HK-2 (cell line): Measurements from ENCODE around the gene ZNF605.
A peak's percentile ranks its signal among the peaks of the same experiment; 100 is the strongest.
"Not testable (repeated sequence)": the region's sequence is repeated elsewhere in the genome, so short reads cannot be mapped to it uniquely, and the experiment has no call there.

Experiments used
- DNase-seq: peaks from one replicate; pipeline ENCODE4 v3.0.0-alpha.2; 2018; ENCODE audit not compliant: unreplicated experiment

ZNF605 gene

GRCh38 chr12:132956011-132956788, at the start of gene ZNF605:
TSS of gene ZNF605 (minus strand) at chr12:132956306. CDS start at chr12:132945635, 10,671 bp downstream.
- DNase-seq = peak; percentile 88

GRCh38 chr12:132998741-132999140, 42.6 kb upstream of the ZNF605 start:
- no peak for DNase-seq

GRCh38 chr12:132986885-132987225, 30.7 kb upstream of the ZNF605 start:
- DNase-seq = no peak

GRCh38 chr12:132986001-132986884, 30.1 kb upstream of the ZNF605 start, which contains the start of gene ZNF26:
TSS of gene ZNF26 (plus strand) at chr12:132986367. CDS start at chr12:132986841, 474 bp downstream.
- DNase-seq = peak; percentile 93

- peak; percentile 12 for DNase-seq
These were observed 20.8 kb upstream of the ZNF605 start for GRCh38 chr12:132976870-132977269.

- DNase-seq = no peak
These were observed 16.3 kb upstream of the ZNF605 start for GRCh38 chr12:132972374-132972773.

- no peak for DNase-seq
These were observed 11.6 kb upstream of the ZNF605 start for GRCh38 chr12:132967736-132968135.

- no peak for DNase-seq
These were observed 10.7 kb upstream of the ZNF605 start for GRCh38 chr12:132966676-132967415.

- no peak for DNase-seq
These were observed 9.7 kb upstream of the ZNF605 start for GRCh38 chr12:132965796-132966195.

- peak; percentile 7 for DNase-seq
These were observed 7.8 kb upstream of the ZNF605 start for GRCh38 chr12:132963947-132964346.

GRCh38 chr12:132961790-132962189, 5.7 kb upstream of the ZNF605 start:
- not testable (repeated sequence) for DNase-seq

- peak; percentile 64 for DNase-seq
These were observed 754 bp downstream of the ZNF605 start for GRCh38 chr12:132955094-132956010.

- no peak for DNase-seq
These were observed 1.5 kb downstream of the ZNF605 start for GRCh38 chr12:132954471-132955048.

- DNase-seq = no peak
These were observed 2.3 kb downstream of the ZNF605 start for GRCh38 chr12:132953771-132954170.

GRCh38 chr12:132953163-132953425, 3.0 kb downstream of the ZNF605 start:
- DNase-seq = no peak

GRCh38 chr12:132952371-132953162, 3.5 kb downstream of the ZNF605 start:
- DNase-seq = no peak

- no peak for DNase-seq
These were observed 4.5 kb downstream of the ZNF605 start for GRCh38 chr12:132951649-132952048.

GRCh38 chr12:132950844-132951535, 5.1 kb downstream of the ZNF605 start:
- DNase-seq = no peak
